Tibial nerve (tissue), 4 donors: Measurements from ENCODE around the gene ARPP21. TPM values are rescaled to one million over a fixed set of nuclear protein-coding genes. Genes with fewer than 3 reads are reported as not detected.

Source experiments
- DNase-seq, 2 donors: peaks; one replicate each; pipeline ENCODE4 v3.0.0-alpha.2; 2019; ENCODE audit warnings: low spot score in 2 of 2
- H3K27ac ChIP-seq, 4 donors: fragments of 200-600 bp; sonication (generic) in 3 of 4; one replicate each; pipeline ENCODE4 v1.5.1; 2017 to 2019; ENCODE audit warnings: mild to moderate bottlenecking in 1 of 4
- H3K27me3 ChIP-seq, 2 donors: fragments of 200-600 bp; sonication (generic) in 1 of 2; one replicate each; pipeline versions ENCODE4 v1.5.1 to v1.6.0; 2017 to 2019
- H3K36me3 ChIP-seq, 3 donors: fragments of 200-600 bp; sonication (generic); one replicate each; pipeline ENCODE4 v1.5.1; 2018 to 2019
- H3K4me1 ChIP-seq, 4 donors: fragments of 200-600 bp; sonication (generic) in 3 of 4; one replicate each; pipeline ENCODE4 v1.5.1; 2017 to 2019
- H3K4me3 ChIP-seq, 4 donors: fragments of 200-600 bp; sonication (generic) in 3 of 4; one replicate each; pipeline ENCODE4 v1.5.1; 2017 to 2019; ENCODE audit warnings: mild to moderate bottlenecking in 1 of 4, moderate library complexity in 1 of 4
- H3K9me3 ChIP-seq, 4 donors: fragments of 200-600 bp; sonication (generic) in 3 of 4; one replicate each; pipeline ENCODE4 v1.5.1; 2017 to 2019
- EP300 ChIP-seq, 2 donors: sonication (generic); formaldehyde crosslinking; IDR thresholded peaks; one replicate each; pipeline ENCODE4 v1.6.1; 2017; ENCODE audit warnings: antibody characterized with exemption in 2 of 2, mild to moderate bottlenecking in 1 of 2
- POLR2A ChIP-seq, 2 donors: fragments of 450-650 bp; IDR thresholded peaks; one replicate each; pipeline ENCODE4 v1.6.1; 2017; ENCODE audit warnings: antibody characterized with exemption in 2 of 2, mild to moderate bottlenecking in 2 of 2, moderate library complexity in 2 of 2
- WGBS, 2 donors: methylation state at CpG; one replicate each; pipeline ENCODE4 v1.1.5; 2018; 5-methylcytosine and 5-hydroxymethylcytosine counted together
- total RNA-seq, 4 donors: library from RNA; depleted of rRNA; stranded (reverse); fragments of >200 nt; gene quantifications; one replicate each; pipeline ENCODE4 v1.1.0, GENCODE V29; 2016
- TF ChIP-seq, protein P1 (sequence below), 5 experiments: fragments of 200-600 bp in 3 of 5; fragments of 450-650 bp in 2 of 5; sonication (generic) in 3 of 5; IDR thresholded peaks; one replicate each; pipeline ENCODE4 v1.5.1; 2016 to 2019; ENCODE audit warnings: antibody characterized with exemption in 5 of 5, mild to moderate bottlenecking in 3 of 5, moderate library complexity in 2 of 5

The ARPP21 gene
- total RNA-seq, 4 donors from 2014 or later, result not detected

DNA sequence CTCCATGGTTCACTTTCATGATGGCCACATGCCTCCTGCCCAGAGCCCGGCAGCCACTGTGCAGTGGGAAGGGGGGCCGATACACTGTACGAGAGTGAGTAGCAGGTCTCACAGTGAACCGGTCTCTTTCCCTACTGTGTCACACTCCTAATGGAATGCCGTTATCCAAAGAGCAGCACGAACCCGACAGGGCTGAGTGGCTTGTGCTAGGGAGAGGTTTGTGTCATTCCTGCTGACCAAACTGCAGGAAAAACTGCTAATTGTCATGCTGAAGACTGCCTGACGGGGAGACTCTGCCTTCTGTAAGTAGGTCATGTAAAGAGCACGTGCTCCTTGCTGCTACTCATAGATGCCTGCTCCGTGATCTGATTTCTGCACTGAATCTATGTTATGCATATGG, 105.1 kb downstream of the ARPP21 start:
- WGBS, 2 donors, result 23 to 40% methylated on average over 10 of the region's 10 CpGs
- no peak for DNase-seq
- Histone ChIP-seq H3K27me3 (no peaks in the 10 kb centered on the region), H3K27ac (no peak overlapping the region), H3K9me3 (no peaks in the 10 kb centered on the region), H3K4me3 (no peak overlapping the region), H3K4me1 (no peaks in the 10 kb centered on the region), H3K36me3 (no peaks in the 10 kb centered on the region)
- TF ChIP-seq, protein P1, sequence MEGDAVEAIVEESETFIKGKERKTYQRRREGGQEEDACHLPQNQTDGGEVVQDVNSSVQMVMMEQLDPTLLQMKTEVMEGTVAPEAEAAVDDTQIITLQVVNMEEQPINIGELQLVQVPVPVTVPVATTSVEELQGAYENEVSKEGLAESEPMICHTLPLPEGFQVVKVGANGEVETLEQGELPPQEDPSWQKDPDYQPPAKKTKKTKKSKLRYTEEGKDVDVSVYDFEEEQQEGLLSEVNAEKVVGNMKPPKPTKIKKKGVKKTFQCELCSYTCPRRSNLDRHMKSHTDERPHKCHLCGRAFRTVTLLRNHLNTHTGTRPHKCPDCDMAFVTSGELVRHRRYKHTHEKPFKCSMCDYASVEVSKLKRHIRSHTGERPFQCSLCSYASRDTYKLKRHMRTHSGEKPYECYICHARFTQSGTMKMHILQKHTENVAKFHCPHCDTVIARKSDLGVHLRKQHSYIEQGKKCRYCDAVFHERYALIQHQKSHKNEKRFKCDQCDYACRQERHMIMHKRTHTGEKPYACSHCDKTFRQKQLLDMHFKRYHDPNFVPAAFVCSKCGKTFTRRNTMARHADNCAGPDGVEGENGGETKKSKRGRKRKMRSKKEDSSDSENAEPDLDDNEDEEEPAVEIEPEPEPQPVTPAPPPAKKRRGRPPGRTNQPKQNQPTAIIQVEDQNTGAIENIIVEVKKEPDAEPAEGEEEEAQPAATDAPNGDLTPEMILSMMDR (IDR thresholded peaks at IDR 0.05), result no peak
- TF ChIP-seq EP300 (IDR thresholded peaks at IDR 0.05), result no peak
- TF ChIP-seq POLR2A (IDR thresholded peaks at IDR 0.05), result no peak

GRCh38 chr3:35745351-35745750, 106.0 kb downstream of the ARPP21 start:
- DNase-seq, result no peak
- no peaks in the 10 kb centered on the region for H3K4me1 ChIP-seq
- no peaks in the 10 kb centered on the region for H3K9me3 ChIP-seq
- WGBS, 2 donors, result 75 to 90% methylated on average over 1 of the region's 1 CpG
- no peak overlapping the region for H3K4me3 ChIP-seq
- H3K36me3 ChIP-seq, result no peaks in the 10 kb centered on the region
- no peak overlapping the region for H3K27ac ChIP-seq
- TF ChIP-seq, protein P1 (IDR thresholded peaks at IDR 0.05), result no peak
- TF ChIP-seq POLR2A (IDR thresholded peaks at IDR 0.05) (no peak), EP300 (IDR thresholded peaks at IDR 0.05) (no peak)
- H3K27me3 ChIP-seq, result no peaks in the 10 kb centered on the region

DNA sequence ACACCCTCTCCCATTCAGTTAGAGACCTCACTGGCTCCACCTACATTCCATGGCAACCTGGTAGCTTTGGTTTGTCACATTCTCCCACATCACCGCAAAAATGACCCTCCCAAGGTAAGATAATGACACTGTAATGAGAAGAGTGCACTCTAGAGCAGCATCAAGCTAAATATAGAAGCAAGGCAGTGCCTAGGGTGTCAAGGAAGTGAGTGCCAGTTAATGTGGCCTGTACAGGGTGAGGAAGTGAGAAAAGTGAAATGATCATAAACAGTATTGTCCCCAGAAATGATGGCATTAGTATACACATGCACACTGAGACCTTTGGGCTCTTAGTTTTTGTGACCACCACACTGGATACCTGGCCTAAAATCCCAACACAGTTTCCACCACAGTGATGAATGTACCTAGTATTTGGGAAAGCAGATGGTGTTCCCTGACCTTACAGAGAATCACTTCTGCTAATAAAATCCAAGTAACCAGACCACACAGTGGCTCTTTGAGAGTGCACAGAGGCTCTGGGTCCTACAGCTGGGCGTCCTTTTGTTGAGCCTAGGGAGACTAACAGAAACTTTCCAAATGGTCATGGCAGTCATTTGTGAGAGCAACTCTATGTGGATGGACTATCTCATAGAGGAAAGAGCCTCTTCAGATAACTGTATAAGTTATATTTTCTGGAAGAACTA, 106.6 kb downstream of the ARPP21 start:
- Histone ChIP-seq H3K4me1 (no peaks in the 10 kb centered on the region), H3K27me3 (no peaks in the 10 kb centered on the region), H3K36me3 (no peaks in the 10 kb centered on the region), H3K9me3 (no peaks in the 10 kb centered on the region), H3K4me3 (no peak overlapping the region), H3K27ac (no peak overlapping the region)
- TF ChIP-seq, protein P1 (IDR thresholded peaks at IDR 0.05), result no peak
- TF ChIP-seq POLR2A (IDR thresholded peaks at IDR 0.05) (no peak), EP300 (IDR thresholded peaks at IDR 0.05) (no peak)
- no peak for DNase-seq
- 81 to 93% methylated on average over 2 of the region's 2 CpGs for WGBS, 2 donors

- no peaks in the 10 kb centered on the region for H3K27me3 ChIP-seq
- no peak for TF ChIP-seq EP300 (IDR thresholded peaks at IDR 0.05)
- TF ChIP-seq, protein P1 (IDR thresholded peaks at IDR 0.05), result no peak
- H3K4me3 ChIP-seq, result no peak overlapping the region
- no peaks in the 10 kb centered on the region for H3K9me3 ChIP-seq
- no peak for DNase-seq
- no peaks in the 10 kb centered on the region for H3K4me1 ChIP-seq
- H3K27ac ChIP-seq, result no peak overlapping the region
- no peaks in the 10 kb centered on the region for H3K36me3 ChIP-seq
- 57 to 69% methylated on average over 2 of the region's 2 CpGs for WGBS, 2 donors
Observed at GRCh38 chr3:35746492-35746891, 107.2 kb downstream of the ARPP21 start.

- Histone ChIP-seq H3K27me3 (no peaks in the 10 kb centered on the region), H3K4me1 (no peaks in the 10 kb centered on the region), H3K27ac (no peak overlapping the region), H3K9me3 (no peaks in the 10 kb centered on the region), H3K4me3 (no peak overlapping the region), H3K36me3 (no peaks in the 10 kb centered on the region)
- no peak for DNase-seq
- TF ChIP-seq, protein P1 (IDR thresholded peaks at IDR 0.05), result no peak
- TF ChIP-seq EP300 (IDR thresholded peaks at IDR 0.05) (no peak), POLR2A (IDR thresholded peaks at IDR 0.05) (no peak)
Observed at GRCh38 chr3:35748144-35748543, 108.8 kb downstream of the ARPP21 start.
